ENCODE data around the gene CIDEB. TPM values are rescaled to one million over a fixed set of nuclear protein-coding genes. Genes with fewer than 3 reads are reported as not detected.

CIDEB gene
- total and polyA plus RNA-seq, 2 of the 13 experiments (the other 11 are each of a cell fraction or from before 2014, with no cell fraction given) = 35.8 to 110 TPM

DNA sequence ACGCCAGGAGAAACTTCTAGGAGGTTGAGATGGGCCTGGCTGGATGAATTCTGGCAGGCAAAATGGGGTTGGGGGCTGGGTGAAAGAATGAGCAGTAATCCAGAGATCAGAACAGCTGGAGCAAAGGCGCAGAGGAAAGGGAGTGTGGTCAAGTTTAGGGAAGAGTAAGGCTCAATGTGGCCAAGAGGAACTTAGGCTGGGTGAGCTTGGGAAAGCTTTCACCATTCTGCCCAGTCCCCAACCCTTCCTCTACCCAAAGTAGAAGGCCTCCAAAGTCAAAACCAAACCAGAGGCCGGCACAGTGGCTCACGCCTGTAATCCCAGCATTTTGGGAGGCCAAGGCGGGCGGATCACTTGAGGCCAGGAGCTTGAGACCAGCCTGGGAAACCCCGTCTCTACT lies 26.1 kb downstream of the CIDEB start:
- Histone ChIP-seq H4K20me1 (ENCODE audit: insufficient read depth, low read length) (no peaks in the 10 kb centered on the region), H3K36me3 (replicated peaks in 1 of 2; ENCODE audit: control insufficient read depth in 1 of 2, insufficient read depth in 2 of 2, low read length in 2 of 2) (no peaks in the 10 kb centered on the region), H3K79me2 (ENCODE audit: insufficient read depth, low read length) (no peaks in the 10 kb centered on the region), H3K9ac (ENCODE audit: insufficient read depth, low read depth, low read length) (no peak overlapping the region), H3K9me3 (ENCODE audit: low read length) (no peaks in the 10 kb centered on the region), H3K4me2 (ENCODE audit: low read depth, low read length) (no peak overlapping the region), H3K27ac (ENCODE audit: extremely low read length, insufficient read depth, low read length) (no peak overlapping the region), H2AFZ (ENCODE audit: low read length) (no peak overlapping the region), H3K4me3 (replicated peaks in 1 of 3; ENCODE audit: insufficient read depth in 1 of 3, low read depth in 2 of 3, low read length in 3 of 3) (no peak overlapping the region), H3K27me3 (ENCODE audit: control insufficient read depth in 1 of 2, insufficient read depth in 2 of 2, low read length in 2 of 2) (no peaks in the 10 kb centered on the region), H3K4me1 (ENCODE audit: insufficient read depth, low read length) (no peaks in the 10 kb centered on the region)
- TF ChIP-seq ZNF75D (CRISPR knock-in tag; IDR thresholded peaks at IDR 0.05; ENCODE audit: borderline replicate concordance) = 0 out of 2 replicates have a peak, but pooled peaks have one; percentile 28
- TF ChIP-seq ZFP41 (CRISPR knock-in tag; IDR thresholded peaks at IDR 0.05; ENCODE audit: borderline replicate concordance) = no peak
- FAIRE-seq (no peak), ATAC-seq (no peak), DNase-seq (ENCODE audit: low spot score) (no peak)
- WGBS (ENCODE audit: low lambda C conversion rate) = 92% methylated on average over 7 of the region's 7 CpGs
- ChIA-PET POLR2A (interaction anchor here (0.7 to 4.8 kb wide), 6 partner anchors 8 to 39 kb away, joined by 3 to 27 read pairs (median 6); partner anchors contain the start of genes CIDEB, RABGGTA and TINF2), CTCF (ENCODE audit: low intra/inter-chr PET ratio, low total read pairs) (no interaction called here)
- intact Hi-C loops (cut with micrococcal nuclease; ENCODE audit: unreplicated experiment) = no loop called here
- in situ Hi-C loops (cut with HindIII; ENCODE audit: extremely low pct_ligation_motif_present, low pct_unique_long_range_greater_than_20kb) = no loop called here
- BruUV-seq (replicated peaks) = no TSS peak

GRCh38 chr14:24280797-24281460 lies 26.8 kb downstream of the CIDEB start:
- Histone ChIP-seq H3K27me3 (ENCODE audit: control insufficient read depth in 1 of 2, insufficient read depth in 2 of 2, low read length in 2 of 2) (no peaks in the 10 kb centered on the region), H3K4me2 (ENCODE audit: low read depth, low read length) (no peak overlapping the region), H3K36me3 (replicated peaks in 1 of 2; ENCODE audit: control insufficient read depth in 1 of 2, insufficient read depth in 2 of 2, low read length in 2 of 2) (no peaks in the 10 kb centered on the region), H2AFZ (ENCODE audit: low read length) (no peak overlapping the region), H3K79me2 (ENCODE audit: insufficient read depth, low read length) (no peaks in the 10 kb centered on the region), H3K9ac (ENCODE audit: insufficient read depth, low read depth, low read length) (no peak overlapping the region), H3K4me1 (ENCODE audit: insufficient read depth, low read length) (no peaks in the 10 kb centered on the region), H4K20me1 (ENCODE audit: insufficient read depth, low read length) (no peaks in the 10 kb centered on the region), H3K27ac (ENCODE audit: extremely low read length, insufficient read depth, low read length) (no peak overlapping the region), H3K9me3 (ENCODE audit: low read length) (no peaks in the 10 kb centered on the region), H3K4me3 (replicated peaks in 1 of 3; ENCODE audit: insufficient read depth in 1 of 3, low read depth in 2 of 3, low read length in 3 of 3) (no peak overlapping the region)
- intact Hi-C loops (cut with micrococcal nuclease; ENCODE audit: unreplicated experiment) = no loop called here
- no TSS peak for BruUV-seq (replicated peaks)
- in situ Hi-C loops (cut with HindIII; ENCODE audit: extremely low pct_ligation_motif_present, low pct_unique_long_range_greater_than_20kb) = no loop called here
- DNase-seq (ENCODE audit: low spot score) (no peak), ATAC-seq (no peak; the same call in 2 of the 3 replicates), FAIRE-seq (no peak)
- ChIA-PET CTCF (ENCODE audit: low intra/inter-chr PET ratio, low total read pairs) (no interaction called here), POLR2A (interaction anchor here (0.9 to 4.8 kb wide), 6 partner anchors 7 to 86 kb away, joined by 3 to 27 read pairs (median 6); partner anchors contain the start of genes CIDEB, RABGGTA, TINF2 and TM9SF1)
- 80% methylated on average over 6 of the region's 6 CpGs for WGBS (ENCODE audit: low lambda C conversion rate)
- TF ChIP-seq ZNF790 (CRISPR knock-in tag; IDR thresholded peaks at IDR 0.05; ENCODE audit: borderline replicate concordance) = 0 out of 2 replicates have a peak, but pooled peaks have one; percentile 22
- TF ChIP-seq, protein P1, sequence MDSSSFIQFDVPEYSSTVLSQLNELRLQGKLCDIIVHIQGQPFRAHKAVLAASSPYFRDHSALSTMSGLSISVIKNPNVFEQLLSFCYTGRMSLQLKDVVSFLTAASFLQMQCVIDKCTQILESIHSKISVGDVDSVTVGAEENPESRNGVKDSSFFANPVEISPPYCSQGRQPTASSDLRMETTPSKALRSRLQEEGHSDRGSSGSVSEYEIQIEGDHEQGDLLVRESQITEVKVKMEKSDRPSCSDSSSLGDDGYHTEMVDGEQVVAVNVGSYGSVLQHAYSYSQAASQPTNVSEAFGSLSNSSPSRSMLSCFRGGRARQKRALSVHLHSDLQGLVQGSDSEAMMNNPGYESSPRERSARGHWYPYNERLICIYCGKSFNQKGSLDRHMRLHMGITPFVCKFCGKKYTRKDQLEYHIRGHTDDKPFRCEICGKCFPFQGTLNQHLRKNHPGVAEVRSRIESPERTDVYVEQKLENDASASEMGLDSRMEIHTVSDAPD (CRISPR knock-in tag; IDR thresholded peaks at IDR 0.05) = peak; percentile 27; the same call in 1 of the 2 replicates
- TF ChIP-seq, protein P2, sequence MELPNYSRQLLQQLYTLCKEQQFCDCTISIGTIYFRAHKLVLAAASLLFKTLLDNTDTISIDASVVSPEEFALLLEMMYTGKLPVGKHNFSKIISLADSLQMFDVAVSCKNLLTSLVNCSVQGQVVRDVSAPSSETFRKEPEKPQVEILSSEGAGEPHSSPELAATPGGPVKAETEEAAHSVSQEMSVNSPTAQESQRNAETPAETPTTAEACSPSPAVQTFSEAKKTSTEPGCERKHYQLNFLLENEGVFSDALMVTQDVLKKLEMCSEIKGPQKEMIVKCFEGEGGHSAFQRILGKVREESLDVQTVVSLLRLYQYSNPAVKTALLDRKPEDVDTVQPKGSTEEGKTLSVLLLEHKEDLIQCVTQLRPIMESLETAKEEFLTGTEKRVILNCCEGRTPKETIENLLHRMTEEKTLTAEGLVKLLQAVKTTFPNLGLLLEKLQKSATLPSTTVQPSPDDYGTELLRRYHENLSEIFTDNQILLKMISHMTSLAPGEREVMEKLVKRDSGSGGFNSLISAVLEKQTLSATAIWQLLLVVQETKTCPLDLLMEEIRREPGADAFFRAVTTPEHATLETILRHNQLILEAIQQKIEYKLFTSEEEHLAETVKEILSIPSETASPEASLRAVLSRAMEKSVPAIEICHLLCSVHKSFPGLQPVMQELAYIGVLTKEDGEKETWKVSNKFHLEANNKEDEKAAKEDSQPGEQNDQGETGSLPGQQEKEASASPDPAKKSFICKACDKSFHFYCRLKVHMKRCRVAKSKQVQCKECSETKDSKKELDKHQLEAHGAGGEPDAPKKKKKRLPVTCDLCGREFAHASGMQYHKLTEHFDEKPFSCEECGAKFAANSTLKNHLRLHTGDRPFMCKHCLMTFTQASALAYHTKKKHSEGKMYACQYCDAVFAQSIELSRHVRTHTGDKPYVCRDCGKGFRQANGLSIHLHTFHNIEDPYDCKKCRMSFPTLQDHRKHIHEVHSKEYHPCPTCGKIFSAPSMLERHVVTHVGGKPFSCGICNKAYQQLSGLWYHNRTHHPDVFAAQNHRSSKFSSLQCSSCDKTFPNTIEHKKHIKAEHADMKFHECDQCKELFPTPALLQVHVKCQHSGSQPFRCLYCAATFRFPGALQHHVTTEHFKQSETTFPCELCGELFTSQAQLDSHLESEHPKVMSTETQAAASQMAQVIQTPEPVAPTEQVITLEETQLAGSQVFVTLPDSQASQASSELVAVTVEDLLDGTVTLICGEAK (IDR thresholded peaks at IDR 0.05) = no peak
- TF ChIP-seq, protein P2 (CRISPR knock-in tag; IDR thresholded peaks at IDR 0.05) = no peak

All from HepG2 (cell line).